ENCODE results near the gene GZMM. TPM values are rescaled to one million over a fixed set of nuclear protein-coding genes. Genes with fewer than 3 reads are reported as not detected.

Gene GZMM
- total and polyA plus RNA-seq, 2 experiments from 2014 or later, result 0.29 TPM; not detected in 1

DNA sequence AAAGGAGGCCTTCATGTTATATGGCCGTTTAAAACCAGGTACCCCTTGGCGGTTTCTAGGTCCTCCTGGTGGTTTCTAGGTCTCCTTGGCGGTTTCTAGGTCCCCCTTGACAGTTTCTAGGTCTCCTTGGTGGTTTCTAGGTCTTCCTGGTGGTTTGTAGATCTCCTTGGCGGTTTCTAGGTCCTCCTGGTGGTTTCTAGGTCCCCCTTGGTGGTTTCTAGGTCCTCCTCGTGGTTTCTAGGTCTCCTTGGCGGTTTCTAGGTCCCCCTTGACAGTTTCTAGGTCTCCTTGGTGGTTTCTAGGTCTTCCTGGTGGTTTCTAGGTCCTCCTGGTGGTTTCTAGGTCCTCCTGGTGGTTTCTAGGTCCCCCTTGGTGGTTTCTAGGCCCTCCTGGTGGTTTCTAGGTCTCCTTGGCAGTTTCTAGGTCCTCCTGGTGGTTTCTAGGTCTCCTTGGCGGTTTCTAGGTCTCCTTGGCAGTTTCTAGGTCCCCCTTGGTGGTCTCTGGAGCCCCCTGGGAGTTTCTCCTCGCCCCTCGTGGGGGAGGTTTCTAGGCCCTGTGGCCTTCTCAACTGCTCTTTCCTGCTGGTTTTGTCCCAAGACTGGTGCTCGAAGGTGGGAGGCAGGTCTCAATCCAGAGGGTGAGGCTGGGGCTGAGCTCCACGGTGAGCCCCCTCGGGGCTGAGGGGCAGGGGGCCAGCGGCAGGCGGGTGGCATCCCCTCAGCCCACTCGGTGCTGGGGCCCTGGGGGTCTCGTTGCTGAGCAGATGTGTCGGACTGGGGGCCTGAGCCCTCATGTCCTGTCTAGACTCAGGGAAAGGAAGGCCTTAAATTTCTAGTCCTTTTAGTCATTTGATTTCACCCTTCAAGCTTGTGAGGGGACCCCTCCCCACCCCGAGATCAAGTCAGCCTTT, 53.8 kb downstream of the GZMM start:
- no peak overlapping the region for H3K4me3 ChIP-seq
- Mint-ChIP-seq H3K27ac (no peak overlapping the region), H3K4me1 (no peaks in the 10 kb centered on the region), H3K4me3 (no peak overlapping the region), H3K36me3 (ENCODE audit: low read depth) (peaks cover 9% of the 10 kb centered on the region), H3K27me3 (ENCODE audit: insufficient read depth, low read depth, poor library complexity) (peaks cover 10% of the 10 kb centered on the region), H3K9me3 (peaks cover 27% of the 10 kb centered on the region)
- no peak overlapping the region for H2AFZ ChIP-seq
- H3K27me3 ChIP-seq (ENCODE audit: insufficient read depth), result no peaks in the 10 kb centered on the region
- H3K36me3 ChIP-seq (ENCODE audit: insufficient read depth), result no peaks in the 10 kb centered on the region
- H3K27ac ChIP-seq (ENCODE audit: low read depth), result no peak overlapping the region
- no peaks in the 10 kb centered on the region for H3F3A ChIP-seq (replicated peaks; ENCODE audit: low read depth)
- TF ChIP-seq ZNF114 (CRISPR knock-in tag; IDR thresholded peaks at IDR 0.05), result no peak
- no peak for TF ChIP-seq POLR2AphosphoS5 (IDR thresholded peaks at IDR 0.05; ENCODE audit: low read depth)
- TF ChIP-seq, protein P1, sequence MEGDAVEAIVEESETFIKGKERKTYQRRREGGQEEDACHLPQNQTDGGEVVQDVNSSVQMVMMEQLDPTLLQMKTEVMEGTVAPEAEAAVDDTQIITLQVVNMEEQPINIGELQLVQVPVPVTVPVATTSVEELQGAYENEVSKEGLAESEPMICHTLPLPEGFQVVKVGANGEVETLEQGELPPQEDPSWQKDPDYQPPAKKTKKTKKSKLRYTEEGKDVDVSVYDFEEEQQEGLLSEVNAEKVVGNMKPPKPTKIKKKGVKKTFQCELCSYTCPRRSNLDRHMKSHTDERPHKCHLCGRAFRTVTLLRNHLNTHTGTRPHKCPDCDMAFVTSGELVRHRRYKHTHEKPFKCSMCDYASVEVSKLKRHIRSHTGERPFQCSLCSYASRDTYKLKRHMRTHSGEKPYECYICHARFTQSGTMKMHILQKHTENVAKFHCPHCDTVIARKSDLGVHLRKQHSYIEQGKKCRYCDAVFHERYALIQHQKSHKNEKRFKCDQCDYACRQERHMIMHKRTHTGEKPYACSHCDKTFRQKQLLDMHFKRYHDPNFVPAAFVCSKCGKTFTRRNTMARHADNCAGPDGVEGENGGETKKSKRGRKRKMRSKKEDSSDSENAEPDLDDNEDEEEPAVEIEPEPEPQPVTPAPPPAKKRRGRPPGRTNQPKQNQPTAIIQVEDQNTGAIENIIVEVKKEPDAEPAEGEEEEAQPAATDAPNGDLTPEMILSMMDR (conservative IDR thresholded peaks at IDR 0.05; ENCODE audit: low read depth in 2 of 2), result no peak
- TF ChIP-seq EZH2phosphoT487 (IDR thresholded peaks at IDR 0.05; ENCODE audit: unreplicated experiment), result no peak
- no peak for TF ChIP-seq JUNB (IDR thresholded peaks at IDR 0.05; ENCODE audit: unreplicated experiment)
- TF ChIP-seq, protein P2, sequence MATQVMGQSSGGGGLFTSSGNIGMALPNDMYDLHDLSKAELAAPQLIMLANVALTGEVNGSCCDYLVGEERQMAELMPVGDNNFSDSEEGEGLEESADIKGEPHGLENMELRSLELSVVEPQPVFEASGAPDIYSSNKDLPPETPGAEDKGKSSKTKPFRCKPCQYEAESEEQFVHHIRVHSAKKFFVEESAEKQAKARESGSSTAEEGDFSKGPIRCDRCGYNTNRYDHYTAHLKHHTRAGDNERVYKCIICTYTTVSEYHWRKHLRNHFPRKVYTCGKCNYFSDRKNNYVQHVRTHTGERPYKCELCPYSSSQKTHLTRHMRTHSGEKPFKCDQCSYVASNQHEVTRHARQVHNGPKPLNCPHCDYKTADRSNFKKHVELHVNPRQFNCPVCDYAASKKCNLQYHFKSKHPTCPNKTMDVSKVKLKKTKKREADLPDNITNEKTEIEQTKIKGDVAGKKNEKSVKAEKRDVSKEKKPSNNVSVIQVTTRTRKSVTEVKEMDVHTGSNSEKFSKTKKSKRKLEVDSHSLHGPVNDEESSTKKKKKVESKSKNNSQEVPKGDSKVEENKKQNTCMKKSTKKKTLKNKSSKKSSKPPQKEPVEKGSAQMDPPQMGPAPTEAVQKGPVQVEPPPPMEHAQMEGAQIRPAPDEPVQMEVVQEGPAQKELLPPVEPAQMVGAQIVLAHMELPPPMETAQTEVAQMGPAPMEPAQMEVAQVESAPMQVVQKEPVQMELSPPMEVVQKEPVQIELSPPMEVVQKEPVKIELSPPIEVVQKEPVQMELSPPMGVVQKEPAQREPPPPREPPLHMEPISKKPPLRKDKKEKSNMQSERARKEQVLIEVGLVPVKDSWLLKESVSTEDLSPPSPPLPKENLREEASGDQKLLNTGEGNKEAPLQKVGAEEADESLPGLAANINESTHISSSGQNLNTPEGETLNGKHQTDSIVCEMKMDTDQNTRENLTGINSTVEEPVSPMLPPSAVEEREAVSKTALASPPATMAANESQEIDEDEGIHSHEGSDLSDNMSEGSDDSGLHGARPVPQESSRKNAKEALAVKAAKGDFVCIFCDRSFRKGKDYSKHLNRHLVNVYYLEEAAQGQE (IDR thresholded peaks at IDR 0.05; ENCODE audit: unreplicated experiment), result no peak
- TF ChIP-seq STAT1 (IDR thresholded peaks at IDR 0.05; ENCODE audit: unreplicated experiment), result no peak
- no peak for TF ChIP-seq CREB1 (CRISPR knock-in tag; IDR thresholded peaks at IDR 0.05; ENCODE audit: low read depth)
- no peak for TF ChIP-seq EZH2 (IDR thresholded peaks at IDR 0.05; ENCODE audit: low read depth, unreplicated experiment)
- TF ChIP-seq, protein P3, sequence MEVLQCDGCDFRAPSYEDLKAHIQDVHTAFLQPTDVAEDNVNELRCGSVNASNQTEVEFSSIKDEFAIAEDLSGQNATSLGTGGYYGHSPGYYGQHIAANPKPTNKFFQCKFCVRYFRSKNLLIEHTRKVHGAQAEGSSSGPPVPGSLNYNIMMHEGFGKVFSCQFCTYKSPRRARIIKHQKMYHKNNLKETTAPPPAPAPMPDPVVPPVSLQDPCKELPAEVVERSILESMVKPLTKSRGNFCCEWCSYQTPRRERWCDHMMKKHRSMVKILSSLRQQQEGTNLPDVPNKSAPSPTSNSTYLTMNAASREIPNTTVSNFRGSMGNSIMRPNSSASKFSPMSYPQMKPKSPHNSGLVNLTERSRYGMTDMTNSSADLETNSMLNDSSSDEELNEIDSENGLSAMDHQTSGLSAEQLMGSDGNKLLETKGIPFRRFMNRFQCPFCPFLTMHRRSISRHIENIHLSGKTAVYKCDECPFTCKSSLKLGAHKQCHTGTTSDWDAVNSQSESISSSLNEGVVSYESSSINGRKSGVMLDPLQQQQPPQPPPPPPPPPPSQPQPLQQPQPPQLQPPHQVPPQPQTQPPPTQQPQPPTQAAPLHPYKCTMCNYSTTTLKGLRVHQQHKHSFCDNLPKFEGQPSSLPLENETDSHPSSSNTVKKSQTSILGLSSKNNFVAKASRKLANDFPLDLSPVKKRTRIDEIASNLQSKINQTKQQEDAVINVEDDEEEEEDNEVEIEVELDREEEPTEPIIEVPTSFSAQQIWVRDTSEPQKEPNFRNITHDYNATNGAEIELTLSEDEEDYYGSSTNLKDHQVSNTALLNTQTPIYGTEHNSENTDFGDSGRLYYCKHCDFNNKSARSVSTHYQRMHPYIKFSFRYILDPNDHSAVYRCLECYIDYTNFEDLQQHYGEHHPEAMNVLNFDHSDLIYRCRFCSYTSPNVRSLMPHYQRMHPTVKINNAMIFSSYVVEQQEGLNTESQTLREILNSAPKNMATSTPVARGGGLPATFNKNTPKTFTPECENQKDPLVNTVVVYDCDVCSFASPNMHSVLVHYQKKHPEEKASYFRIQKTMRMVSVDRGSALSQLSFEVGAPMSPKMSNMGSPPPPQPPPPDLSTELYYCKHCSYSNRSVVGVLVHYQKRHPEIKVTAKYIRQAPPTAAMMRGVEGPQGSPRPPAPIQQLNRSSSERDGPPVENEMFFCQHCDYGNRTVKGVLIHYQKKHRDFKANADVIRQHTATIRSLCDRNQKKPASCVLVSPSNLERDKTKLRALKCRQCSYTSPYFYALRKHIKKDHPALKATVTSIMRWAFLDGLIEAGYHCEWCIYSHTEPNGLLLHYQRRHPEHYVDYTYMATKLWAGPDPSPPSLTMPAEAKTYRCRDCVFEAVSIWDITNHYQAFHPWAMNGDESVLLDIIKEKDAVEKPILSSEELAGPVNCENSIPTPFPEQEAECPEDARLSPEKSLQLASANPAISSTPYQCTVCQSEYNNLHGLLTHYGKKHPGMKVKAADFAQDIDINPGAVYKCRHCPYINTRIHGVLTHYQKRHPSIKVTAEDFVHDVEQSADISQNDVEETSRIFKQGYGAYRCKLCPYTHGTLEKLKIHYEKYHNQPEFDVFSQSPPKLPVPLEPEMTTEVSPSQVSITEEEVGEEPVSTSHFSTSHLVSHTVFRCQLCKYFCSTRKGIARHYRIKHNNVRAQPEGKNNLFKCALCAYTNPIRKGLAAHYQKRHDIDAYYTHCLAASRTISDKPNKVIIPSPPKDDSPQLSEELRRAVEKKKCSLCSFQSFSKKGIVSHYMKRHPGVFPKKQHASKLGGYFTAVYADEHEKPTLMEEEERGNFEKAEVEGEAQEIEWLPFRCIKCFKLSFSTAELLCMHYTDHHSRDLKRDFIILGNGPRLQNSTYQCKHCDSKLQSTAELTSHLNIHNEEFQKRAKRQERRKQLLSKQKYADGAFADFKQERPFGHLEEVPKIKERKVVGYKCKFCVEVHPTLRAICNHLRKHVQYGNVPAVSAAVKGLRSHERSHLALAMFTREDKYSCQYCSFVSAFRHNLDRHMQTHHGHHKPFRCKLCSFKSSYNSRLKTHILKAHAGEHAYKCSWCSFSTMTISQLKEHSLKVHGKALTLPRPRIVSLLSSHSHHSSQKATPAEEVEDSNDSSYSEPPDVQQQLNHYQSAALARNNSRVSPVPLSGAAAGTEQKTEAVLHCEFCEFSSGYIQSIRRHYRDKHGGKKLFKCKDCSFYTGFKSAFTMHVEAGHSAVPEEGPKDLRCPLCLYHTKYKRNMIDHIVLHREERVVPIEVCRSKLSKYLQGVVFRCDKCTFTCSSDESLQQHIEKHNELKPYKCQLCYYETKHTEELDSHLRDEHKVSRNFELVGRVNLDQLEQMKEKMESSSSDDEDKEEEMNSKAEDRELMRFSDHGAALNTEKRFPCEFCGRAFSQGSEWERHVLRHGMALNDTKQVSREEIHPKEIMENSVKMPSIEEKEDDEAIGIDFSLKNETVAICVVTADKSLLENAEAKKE (CRISPR knock-in tag; IDR thresholded peaks at IDR 0.05), result no peak
- TF ChIP-seq ZNF331 (CRISPR knock-in tag; IDR thresholded peaks at IDR 0.05; ENCODE audit: low read depth), result no peak
- TF ChIP-seq, protein P4, sequence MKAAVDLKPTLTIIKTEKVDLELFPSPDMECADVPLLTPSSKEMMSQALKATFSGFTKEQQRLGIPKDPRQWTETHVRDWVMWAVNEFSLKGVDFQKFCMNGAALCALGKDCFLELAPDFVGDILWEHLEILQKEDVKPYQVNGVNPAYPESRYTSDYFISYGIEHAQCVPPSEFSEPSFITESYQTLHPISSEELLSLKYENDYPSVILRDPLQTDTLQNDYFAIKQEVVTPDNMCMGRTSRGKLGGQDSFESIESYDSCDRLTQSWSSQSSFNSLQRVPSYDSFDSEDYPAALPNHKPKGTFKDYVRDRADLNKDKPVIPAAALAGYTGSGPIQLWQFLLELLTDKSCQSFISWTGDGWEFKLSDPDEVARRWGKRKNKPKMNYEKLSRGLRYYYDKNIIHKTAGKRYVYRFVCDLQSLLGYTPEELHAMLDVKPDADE (IDR thresholded peaks at IDR 0.05), result no peak
- no peak for TF ChIP-seq NANOG (IDR thresholded peaks at IDR 0.05; ENCODE audit: borderline replicate concordance)
- H3K4me1 ChIP-seq (ENCODE audit: insufficient read depth), result no peaks in the 10 kb centered on the region
- H3K4me2 ChIP-seq, result no peak overlapping the region
- no peaks in the 10 kb centered on the region for H3K9me2 ChIP-seq (ENCODE audit: insufficient read depth)
- DNase-seq (ENCODE audit: low spot score) (no peak), ATAC-seq (no peak)
- no peaks in the 10 kb centered on the region for H3K79me2 ChIP-seq (replicated peaks; ENCODE audit: insufficient read depth)
- no peaks in the 10 kb centered on the region for H4K20me1 ChIP-seq (replicated peaks; ENCODE audit: insufficient read depth)

Data from GM23338 (cell line).